A673 (cell line): Measurements from ENCODE around the gene SNX8. TPM values are rescaled to one million over a fixed set of nuclear protein-coding genes. Genes with fewer than 3 reads are reported as not detected.

Source experiments
- BruUV-seq: library from RNA; stranded (reverse); fragments of 400-500 nt; replicated peaks from 2 replicates; lab custom pipeline; 2021; lab: Mats Ljungman, UMichigan
- CTCF ChIA-PET: fragments of 300-600 bp; sonication (Branson Sonifier 250); formaldehyde crosslinking; loops from one replicate; lab custom pipeline; 2022; ENCODE audit warnings: antibody characterized with exemption; lab: Charles Lee
- POLR2A ChIA-PET: fragments of 300-600 bp; sonication (Branson Sonifier 250); formaldehyde crosslinking; loops from one replicate; lab custom pipeline; 2022; ENCODE audit warnings: antibody characterized with exemption; ENCODE audit not compliant: low non-redundant PET; lab: Charles Lee
- DNase-seq: peaks from one replicate; pipeline ENCODE4 v3.0.0-alpha.2; 2015; ENCODE audit warnings: low spot score
- H3K27ac ChIP-seq: fragments of 200-600 bp; sonication (generic); 2 replicates; pipeline ENCODE4 v1.5.1; 2016; ENCODE audit warnings: mixed run types, low read depth, mild to moderate bottlenecking, mixed read lengths, antibody characterized with exemption, low read length; ENCODE audit not compliant: poor library complexity, severe bottlenecking
- H3K27me3 ChIP-seq: fragments of 200-600 bp; sonication (generic); replicated peaks from 2 replicates; pipeline ENCODE4 v1.6.1; 2017; ENCODE audit warnings: mixed run types, low read depth, mild to moderate bottlenecking, mixed read lengths, antibody characterized with exemption, low read length; ENCODE audit not compliant: insufficient read depth, poor library complexity
- H3K36me3 ChIP-seq: fragments of 200-600 bp; sonication (generic); 2 replicates; pipeline ENCODE4 v1.6.1; 2016; ENCODE audit warnings: mixed run types, mild to moderate bottlenecking, mixed read lengths, antibody characterized with exemption, low read length; ENCODE audit not compliant: insufficient read depth, poor library complexity, severe bottlenecking
- H3K4me1 ChIP-seq: fragments of 200-600 bp; sonication (generic); 2 replicates; pipeline ENCODE4 v1.6.1; 2017; ENCODE audit warnings: mixed run types, mild to moderate bottlenecking, mixed read lengths, antibody characterized with exemption, low read length; ENCODE audit not compliant: insufficient read depth, poor library complexity, severe bottlenecking
- H3K4me3 ChIP-seq: fragments of 200-600 bp; sonication (generic); 2 replicates; pipeline ENCODE4 v1.5.1; 2016; ENCODE audit warnings: low read depth, mixed run types, mild to moderate bottlenecking, mixed read lengths, low read length; ENCODE audit not compliant: poor library complexity, severe bottlenecking
- H3K9me3 ChIP-seq: fragments of 200-600 bp; sonication (generic); 2 replicates; pipeline ENCODE4 v1.6.1; 2016; ENCODE audit warnings: mixed run types, low read depth, mild to moderate bottlenecking, mixed read lengths, antibody characterized with exemption, low read length; ENCODE audit not compliant: poor library complexity, severe bottlenecking
- CTCF ChIP-seq: fragments of 300-800, 200-600 bp; sonication (generic); conservative IDR thresholded peaks from 2 replicates; pipeline ENCODE4 v1.5.1; 2017; ENCODE audit warnings: low read depth, mild to moderate bottlenecking, antibody characterized with exemption, low read length, moderate library complexity, mixed read lengths
- EZH2 ChIP-seq: fragments of 200-600 bp; sonication (generic); IDR thresholded peaks from 2 replicates; pipeline ENCODE4 v1.6.1; 2017; ENCODE audit warnings: borderline replicate concordance, low read depth, mild to moderate bottlenecking, mixed read lengths, antibody characterized with exemption, low read length; ENCODE audit not compliant: poor library complexity, severe bottlenecking
- intact Hi-C: fragments of 100-400 bp; cut with micrococcal nuclease; formaldehyde crosslinking; loops from one replicate; pipeline ENCODE4 v1.10.0; 2022; ENCODE audit not compliant: unreplicated experiment
- total RNA-seq: library from RNA; stranded (reverse); gene quantifications from 2 replicates; pipeline ENCODE4 v1.2.3, GENCODE V29; 2021

The SNX8 gene
- total RNA-seq, 1 experiment from 2014 or later: 42.9 TPM

- Histone ChIP-seq H3K4me3 (no peak overlapping the region), H3K9me3 (no peaks in the 10 kb centered on the region), H3K36me3 (peaks cover 35% of the 10 kb centered on the region), H3K4me1 (peaks cover 4% of the 10 kb centered on the region), H3K27me3 (no peaks in the 10 kb centered on the region), H3K27ac (no peak overlapping the region)
- ChIA-PET POLR2A (no interaction called here), CTCF (no interaction called here)
- DNase-seq: no peak
- intact Hi-C loops: no loop called here
- TF ChIP-seq EZH2: no peak
- no peak for TF ChIP-seq CTCF
- BruUV-seq: no TSS peak
Observed at GRCh38 chr7:2230882-2231281, 83.4 kb downstream of the SNX8 start.

GRCh38 chr7:2230226-2230625 lies 84.0 kb downstream of the SNX8 start:
- POLR2A ChIA-PET: no interaction called here
- intact Hi-C loops: no loop called here
- Histone ChIP-seq H3K4me1 (peaks cover 4% of the 10 kb centered on the region), H3K9me3 (no peaks in the 10 kb centered on the region), H3K27ac (no peak overlapping the region), H3K36me3 (peaks cover 36% of the 10 kb centered on the region), H3K27me3 (no peaks in the 10 kb centered on the region), H3K4me3 (no peak overlapping the region)
- CTCF ChIA-PET: no interaction called here
- DNase-seq: no peak
- BruUV-seq: no TSS peak
- TF ChIP-seq CTCF (no peak), EZH2 (no peak)

- Histone ChIP-seq H3K9me3 (no peaks in the 10 kb centered on the region), H3K4me3 (no peak overlapping the region), H3K4me1 (peaks cover 4% of the 10 kb centered on the region), H3K27ac (no peak overlapping the region), H3K27me3 (no peaks in the 10 kb centered on the region), H3K36me3 (peaks cover 36% of the 10 kb centered on the region)
- no peak for DNase-seq
- CTCF ChIA-PET: no interaction called here
- no TSS peak for BruUV-seq
- intact Hi-C loops: no loop called here
- no peak for TF ChIP-seq CTCF
- POLR2A ChIA-PET: no interaction called here
Observed at GRCh38 chr7:2229467-2229866, 84.8 kb downstream of the SNX8 start.
